ENCODE measurements around the gene RHOB.
A peak's percentile ranks its signal among the peaks of the same experiment; 100 is the strongest.

RHOB gene

DNA sequence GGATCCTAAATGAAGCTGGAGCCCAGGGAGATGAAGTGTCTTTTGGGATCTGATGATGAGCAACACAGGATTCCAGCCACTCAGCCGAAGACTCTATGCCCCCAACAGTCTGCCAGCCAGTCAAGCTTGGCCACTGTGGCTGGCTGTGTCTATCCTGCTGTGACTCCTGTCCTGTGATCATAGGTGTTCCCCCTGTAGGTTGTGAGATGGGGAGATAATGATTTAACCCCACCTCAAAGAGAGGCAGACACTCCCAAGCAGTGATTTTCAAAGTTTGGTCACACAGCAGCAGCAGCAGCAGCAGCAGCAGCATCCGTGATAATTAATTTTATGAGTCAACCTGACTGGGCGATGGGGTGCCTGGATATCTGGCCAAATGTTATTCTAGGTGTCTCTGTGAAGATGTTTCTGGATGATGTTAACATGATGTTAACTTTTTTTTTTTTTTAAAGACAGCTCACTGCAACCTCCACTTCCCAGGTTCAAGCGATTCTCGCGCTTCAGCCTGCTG is 21.4 kb upstream of the RHOB start:
- peak overlapping the region in 3 of 10 experiments; percentile 3 to 47 (median 43); a peak in 3 of 20 replicates for H3K4me3 ChIP-seq
- peak overlapping the region; percentile 72 to 95 (median 90) for H3K4me2 ChIP-seq
- peak overlapping the region in 10 of 11 experiments; percentile 66 to 95 (median 89); a peak in 19 of 22 replicates for H3K27ac ChIP-seq
- no peaks in the 10 kb centered on the region for H4K20me1 ChIP-seq
- TF ChIP-seq Cebpa-rat (IDR thresholded peaks at IDR 0.05): no peak
- H3K9ac ChIP-seq: peak overlapping the region in 7 of 11 experiments; percentile 61 to 82 (median 80); a peak in 13 of 22 replicates
- no peaks in the 10 kb centered on the region for H3K9me3 ChIP-seq (replicated peaks in 1 of 11)
- H3K4me1 ChIP-seq: peaks cover 26 to 99% (median 49%) of the 10 kb centered on the region in 10 experiments
- H3K27me3 ChIP-seq: no peaks in the 10 kb centered on the region
- no peaks in the 10 kb centered on the region for H3K36me3 ChIP-seq

DNA sequence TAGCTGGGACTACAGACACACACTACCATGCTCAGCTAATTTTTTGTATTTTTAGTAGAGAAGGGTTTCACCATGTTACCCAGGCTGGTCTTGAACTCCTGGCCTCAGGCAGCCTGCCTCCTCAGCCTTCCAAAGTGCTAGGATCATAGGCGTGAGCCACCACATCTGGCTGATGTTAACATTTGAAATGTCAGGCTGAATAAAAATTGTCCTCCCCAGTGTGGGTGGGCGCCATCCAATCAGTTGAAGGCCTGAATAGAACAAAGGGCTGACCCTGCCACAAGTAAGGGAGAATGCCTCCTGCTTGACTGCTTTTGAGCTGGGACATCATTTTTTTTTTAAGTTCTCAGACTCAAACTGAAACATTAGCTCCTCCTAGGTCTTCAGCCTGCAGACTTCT is 21.0 kb upstream of the RHOB start:
- peak overlapping the region in 9 of 11 experiments; percentile 66 to 95 (median 92); a peak in 17 of 22 replicates for H3K27ac ChIP-seq
- H3K9me3 ChIP-seq (replicated peaks in 1 of 11): no peaks in the 10 kb centered on the region
- peak overlapping the region; percentile 72 to 95 (median 90) for H3K4me2 ChIP-seq
- H3K27me3 ChIP-seq: no peaks in the 10 kb centered on the region
- H4K20me1 ChIP-seq: no peaks in the 10 kb centered on the region
- peaks cover 26 to 99% (median 51%) of the 10 kb centered on the region in 10 experiments for H3K4me1 ChIP-seq
- H3K9ac ChIP-seq: peak overlapping the region in 6 of 11 experiments; percentile 61 to 82 (median 80); a peak in 9 of 22 replicates
- TF ChIP-seq Cebpa-rat (IDR thresholded peaks at IDR 0.05): no peak
- no peaks in the 10 kb centered on the region for H3K36me3 ChIP-seq
- H3K4me3 ChIP-seq: no peak overlapping the region

DNA sequence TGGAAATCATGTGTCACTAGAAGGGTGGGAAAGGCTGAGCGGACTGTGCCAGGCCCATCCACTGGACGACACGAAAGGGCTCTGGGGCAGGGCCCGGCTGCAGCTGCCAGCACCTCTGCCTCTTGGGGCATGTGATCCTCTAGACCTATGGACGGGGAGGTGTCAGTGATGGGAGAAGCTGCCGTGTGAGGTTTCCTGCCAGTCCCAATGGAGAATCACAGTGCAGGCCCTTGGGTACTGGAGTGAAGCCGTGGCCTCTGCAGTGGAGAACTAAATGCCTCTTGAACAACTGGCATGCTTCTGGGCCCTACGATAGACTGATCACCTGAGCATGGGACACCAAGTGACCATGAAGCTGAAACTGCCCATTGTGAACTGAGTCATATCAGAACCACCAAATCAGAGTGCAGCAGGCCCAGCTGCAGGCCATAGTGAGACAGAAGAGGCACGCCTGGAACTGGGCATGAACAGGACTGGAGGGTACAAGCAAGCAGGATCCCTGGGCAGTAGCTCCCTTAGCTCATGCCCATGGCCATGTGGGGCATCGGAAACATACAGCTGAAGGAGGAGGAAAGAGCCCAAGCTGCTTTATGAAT is 18.8 kb upstream of the RHOB start:
- no peaks in the 10 kb centered on the region for H3K27me3 ChIP-seq
- H3K4me2 ChIP-seq: peak overlapping the region in 4 of 11 experiments; percentile 67 to 93 (median 91); a peak in 8 of 22 replicates
- H3K4me1 ChIP-seq: peaks cover 26 to 100% (median 49%) of the 10 kb centered on the region in 10 experiments
- H3K36me3 ChIP-seq: no peaks in the 10 kb centered on the region
- peak overlapping the region in 3 of 11 experiments; percentile 22 to 93 (median 28); a peak in 3 of 22 replicates for H3K27ac ChIP-seq
- H3K4me3 ChIP-seq: no peak overlapping the region
- no peaks in the 10 kb centered on the region for H4K20me1 ChIP-seq
- no peak overlapping the region for H3K9ac ChIP-seq
- no peaks in the 10 kb centered on the region for H3K9me3 ChIP-seq (replicated peaks in 1 of 11)
- TF ChIP-seq Cebpa-rat (IDR thresholded peaks at IDR 0.05): no peak

DNA sequence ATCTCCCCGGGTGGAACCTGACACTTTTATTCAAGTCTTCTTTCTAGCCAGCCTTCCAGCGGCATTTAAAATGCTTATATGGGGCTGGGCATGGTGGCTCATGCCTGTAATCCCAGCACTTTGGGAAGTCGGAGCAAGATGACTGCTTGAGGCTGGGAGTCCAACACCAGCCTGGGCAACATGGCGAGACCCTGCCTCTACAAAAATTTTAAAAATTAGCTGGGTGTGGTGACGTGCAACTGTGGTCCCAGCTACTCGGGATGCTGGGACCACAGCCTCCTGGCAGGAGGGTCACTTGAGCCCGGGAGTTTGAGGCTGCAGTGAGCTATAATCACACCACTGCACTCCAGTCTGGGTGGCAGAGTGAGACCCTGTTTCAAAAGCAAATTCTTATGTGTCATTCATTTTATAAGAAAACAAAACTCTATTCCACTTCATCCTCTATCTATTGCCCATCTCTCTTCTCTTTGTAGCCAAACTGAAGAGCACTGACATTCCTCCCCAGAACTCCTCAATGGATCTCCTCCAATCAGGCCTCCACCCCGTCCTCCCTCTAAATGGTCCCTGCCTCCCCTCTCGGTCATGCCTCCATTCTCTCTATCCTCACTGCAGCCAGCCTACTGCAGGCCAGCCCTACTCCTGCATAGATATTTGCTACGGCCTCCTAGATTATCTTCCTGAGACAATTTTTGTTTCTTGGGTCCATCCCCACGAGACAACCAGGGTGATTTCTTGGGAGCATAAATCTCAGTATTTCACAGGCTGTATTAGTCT is 18.0 kb upstream of the RHOB start:
- Histone ChIP-seq H3K27ac (peak overlapping the region in 5 of 11 experiments; percentile 31 to 93 (median 72); a peak in 9 of 22 replicates), H4K20me1 (no peaks in the 10 kb centered on the region), H3K9ac (peak overlapping the region in 3 of 11 experiments; percentile 15 to 66 (median 55); a peak in 6 of 22 replicates), H3K27me3 (no peaks in the 10 kb centered on the region), H3K4me1 (peaks cover 23 to 97% (median 42%) of the 10 kb centered on the region in 10 experiments), H3K4me3 (0 out of 20 replicates have a peak overlapping the region, but pooled peaks of 2 of the 10 experiments have one; percentile 8 to 12), H3K4me2 (peak overlapping the region in 6 of 11 experiments; percentile 6 to 93 (median 78); a peak in 10 of 22 replicates), H3K36me3 (no peaks in the 10 kb centered on the region), H3K9me3 (replicated peaks in 1 of 11) (no peaks in the 10 kb centered on the region)
- no peak for TF ChIP-seq Cebpa-rat (IDR thresholded peaks at IDR 0.05)

DNA sequence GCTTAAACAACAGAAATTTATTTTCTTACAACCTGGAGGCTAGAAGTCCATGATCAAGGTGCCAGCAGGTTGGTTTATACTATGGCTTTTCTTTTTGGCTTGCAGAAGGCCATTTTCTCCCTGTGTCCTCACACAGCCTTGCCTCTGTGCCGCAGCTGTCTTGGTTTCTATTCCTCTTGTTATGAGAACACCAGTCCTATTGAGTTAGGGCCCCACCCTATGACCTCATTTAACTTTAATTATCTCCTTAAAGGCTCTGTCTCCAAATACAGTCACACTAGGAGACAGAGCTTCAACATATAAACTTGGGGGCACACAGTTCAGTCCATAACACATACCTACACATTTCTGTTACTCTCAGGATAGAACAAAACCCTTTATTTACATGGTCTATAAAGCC is 17.3 kb upstream of the RHOB start:
- no peaks in the 10 kb centered on the region for H3K9me3 ChIP-seq (replicated peaks in 1 of 11)
- H3K36me3 ChIP-seq: no peaks in the 10 kb centered on the region
- H3K9ac ChIP-seq: peak overlapping the region in 3 of 11 experiments; percentile 53 to 66 (median 55); a peak in 6 of 22 replicates
- H3K27me3 ChIP-seq: no peaks in the 10 kb centered on the region
- peak overlapping the region in 6 of 11 experiments; percentile 6 to 93 (median 78); a peak in 10 of 22 replicates for H3K4me2 ChIP-seq
- TF ChIP-seq Cebpa-rat (IDR thresholded peaks at IDR 0.05): no peak
- peak overlapping the region in 5 of 11 experiments; percentile 46 to 93 (median 72); a peak in 10 of 22 replicates for H3K27ac ChIP-seq
- H3K4me1 ChIP-seq: peaks cover 17 to 97% (median 36%) of the 10 kb centered on the region in 10 experiments
- no peaks in the 10 kb centered on the region for H4K20me1 ChIP-seq
- 0 out of 20 replicates have a peak overlapping the region, but pooled peaks of 2 of the 10 experiments have one; percentile 8 to 12 for H3K4me3 ChIP-seq

DNA sequence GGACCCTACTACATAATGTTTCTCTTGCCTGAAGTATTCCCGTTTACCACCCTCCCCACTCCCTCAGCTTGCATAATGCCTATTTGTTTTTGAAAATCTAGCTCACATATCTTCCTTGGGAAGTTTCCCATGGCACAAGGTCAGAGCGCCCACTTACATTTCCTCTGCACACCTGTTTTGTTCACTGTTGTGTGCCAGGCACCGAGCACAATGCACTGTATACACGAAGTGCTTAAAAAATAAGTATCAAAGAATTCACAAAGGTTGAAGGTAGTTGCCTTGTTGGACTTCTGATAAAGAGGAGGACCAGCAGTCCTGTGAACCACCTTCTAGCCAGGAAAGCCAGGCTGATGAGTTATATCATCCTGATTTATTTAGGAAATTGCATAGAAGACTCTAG is 16.8 kb upstream of the RHOB start:
- no peaks in the 10 kb centered on the region for H3K9me3 ChIP-seq (replicated peaks in 1 of 11)
- no peak for TF ChIP-seq Cebpa-rat (IDR thresholded peaks at IDR 0.05)
- no peak overlapping the region for H3K4me3 ChIP-seq
- H3K4me2 ChIP-seq: peak overlapping the region in 5 of 11 experiments; percentile 55 to 93 (median 90); a peak in 10 of 22 replicates
- no peaks in the 10 kb centered on the region for H3K36me3 ChIP-seq
- no peaks in the 10 kb centered on the region for H3K27me3 ChIP-seq
- H3K27ac ChIP-seq: peak overlapping the region in 5 of 11 experiments; percentile 46 to 93 (median 72); a peak in 10 of 22 replicates
- peaks cover 12 to 99% (median 31%) of the 10 kb centered on the region in 10 experiments for H3K4me1 ChIP-seq
- H4K20me1 ChIP-seq: no peaks in the 10 kb centered on the region
- H3K9ac ChIP-seq: peak overlapping the region in 3 of 11 experiments; percentile 53 to 66 (median 55); a peak in 5 of 22 replicates

DNA sequence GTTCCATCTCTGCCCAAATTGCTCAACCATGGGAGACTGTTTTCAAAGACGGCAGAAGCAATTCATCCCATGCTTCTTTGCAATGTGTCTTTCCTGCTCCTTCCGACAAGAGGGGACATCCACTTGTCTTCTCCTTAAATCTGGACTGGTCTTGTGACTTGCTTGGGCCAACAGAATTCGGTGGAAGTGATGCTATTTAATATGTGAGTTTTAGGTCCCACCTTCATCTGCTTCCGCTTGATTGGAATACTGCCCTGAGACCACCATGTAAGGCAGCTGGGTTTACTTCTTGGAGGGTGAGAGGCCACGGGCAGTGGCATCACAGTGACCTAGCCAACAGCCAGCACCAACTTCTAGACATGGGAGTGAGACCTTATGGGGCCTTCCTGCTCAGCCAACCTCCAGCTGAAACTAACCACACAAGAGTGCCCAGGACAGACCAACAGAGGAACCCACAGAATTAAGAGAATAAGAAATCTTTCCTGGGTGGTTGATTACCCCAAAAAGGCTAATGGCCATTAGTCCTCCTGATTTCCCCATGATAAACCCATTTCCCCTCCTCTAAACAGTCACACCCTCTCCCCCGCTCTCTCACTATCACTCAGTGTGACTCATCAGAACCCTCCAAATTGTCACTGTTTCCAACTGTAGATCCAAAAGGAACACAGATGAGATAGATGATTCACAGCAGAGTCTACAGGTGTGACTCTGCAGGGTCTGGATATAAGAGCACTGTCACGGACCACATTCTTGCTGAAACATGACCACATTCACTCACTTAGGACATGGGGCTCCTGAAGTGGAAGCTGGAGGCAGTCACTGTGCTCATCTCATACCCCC is 16.2 kb upstream of the RHOB start:
- peak overlapping the region in 5 of 11 experiments; percentile 16 to 93 (median 72); a peak in 9 of 22 replicates for H3K27ac ChIP-seq
- H3K9ac ChIP-seq: no peak overlapping the region
- no peak overlapping the region; a peak in 1 of 20 replicates for H3K4me3 ChIP-seq
- no peak for TF ChIP-seq Cebpa-rat (IDR thresholded peaks at IDR 0.05)
- peak overlapping the region in 6 of 11 experiments; percentile 4 to 93 (median 78); a peak in 10 of 22 replicates for H3K4me2 ChIP-seq
- H3K36me3 ChIP-seq: no peaks in the 10 kb centered on the region
- H3K9me3 ChIP-seq (replicated peaks in 1 of 11): no peaks in the 10 kb centered on the region
- peaks cover 5 to 99% (median 24%) of the 10 kb centered on the region in 10 experiments for H3K4me1 ChIP-seq
- no peaks in the 10 kb centered on the region for H4K20me1 ChIP-seq
- H3K27me3 ChIP-seq: no peaks in the 10 kb centered on the region

DNA sequence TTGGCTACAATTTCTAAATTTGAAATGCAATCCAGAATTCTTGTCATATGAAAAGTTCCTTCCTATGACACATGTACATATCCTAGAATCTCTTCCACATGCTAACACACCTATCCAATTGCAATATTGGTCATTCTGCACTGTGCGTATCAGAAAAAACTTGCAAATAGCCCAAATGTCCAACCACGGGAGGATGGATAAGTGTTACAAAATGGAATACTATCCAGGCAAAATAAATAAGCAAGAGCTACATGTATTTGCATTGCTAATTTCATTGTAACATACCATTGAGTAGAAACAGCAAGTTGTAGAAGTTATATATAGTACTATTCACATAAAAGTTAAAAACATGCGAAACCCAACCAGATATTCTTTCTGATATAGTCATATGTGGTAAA is 15.6 kb upstream of the RHOB start:
- Histone ChIP-seq H3K4me1 (peaks cover 0 to 94% (median 18%) of the 10 kb centered on the region in 10 experiments; a peak in 12 of 20 replicates), H3K27me3 (no peaks in the 10 kb centered on the region), H3K4me2 (peak overlapping the region in 5 of 11 experiments; percentile 55 to 93 (median 90); a peak in 9 of 22 replicates), H3K36me3 (no peaks in the 10 kb centered on the region), H3K27ac (peak overlapping the region in 2 of 11 experiments; percentile 82 to 93; a peak in 4 of 22 replicates), H4K20me1 (no peaks in the 10 kb centered on the region), H3K4me3 (no peak overlapping the region), H3K9me3 (replicated peaks in 1 of 11) (no peaks in the 10 kb centered on the region), H3K9ac (no peak overlapping the region)
- TF ChIP-seq Cebpa-rat (IDR thresholded peaks at IDR 0.05): no peak

All from BLaER1 treated with 17β-estradiol and CSF1 and Interleukin-3, amounts not matched to agents 10 nM and 100 nM (cell line).